GM19035 (cell line): ENCODE results near the gene SORBS2.

ENCODE experiments used
- ATAC-seq: cut with Tn5 transposase; IDR thresholded peaks from one replicate; pipeline ENCODE4 v1.9.1; 2021; ENCODE audit not compliant: unreplicated experiment

SORBS2 gene

GRCh38 chr4:185835814-185836213 is 23.8 kb upstream of the SORBS2 start:
- no peak for ATAC-seq

GRCh38 chr4:185835336-185835735 is 23.3 kb upstream of the SORBS2 start:
- ATAC-seq: no peak

GRCh38 chr4:185834778-185835177 is 22.8 kb upstream of the SORBS2 start:
- ATAC-seq: no peak

- ATAC-seq: no peak
Measured at GRCh38 chr4:185834088-185834487, 22.1 kb upstream of the SORBS2 start.

DNA sequence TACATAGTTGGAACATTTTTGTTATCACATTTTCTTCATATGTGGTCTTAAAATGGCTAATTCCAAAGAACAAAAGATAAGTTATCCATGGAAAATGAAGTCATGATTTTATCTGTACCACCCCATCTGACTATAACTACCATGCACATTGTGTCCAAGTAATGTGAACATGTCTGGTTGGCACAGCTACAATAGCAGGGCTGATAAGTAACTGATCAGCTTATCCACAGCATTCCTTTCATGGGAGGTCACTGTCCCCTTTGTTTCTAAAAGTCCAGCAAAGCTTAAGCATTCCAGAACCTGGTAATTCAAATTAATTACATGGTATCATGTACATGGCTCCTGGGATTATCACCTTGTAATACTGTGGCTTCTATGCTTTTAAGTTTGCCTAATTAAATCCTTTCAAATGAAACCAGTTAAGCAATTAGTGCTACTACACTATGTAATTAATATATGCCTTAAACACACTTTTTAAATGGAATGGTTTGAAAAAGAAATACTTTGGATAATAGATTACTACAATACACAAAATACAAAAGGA is 21.1 kb upstream of the SORBS2 start:
- no peak for ATAC-seq

DNA sequence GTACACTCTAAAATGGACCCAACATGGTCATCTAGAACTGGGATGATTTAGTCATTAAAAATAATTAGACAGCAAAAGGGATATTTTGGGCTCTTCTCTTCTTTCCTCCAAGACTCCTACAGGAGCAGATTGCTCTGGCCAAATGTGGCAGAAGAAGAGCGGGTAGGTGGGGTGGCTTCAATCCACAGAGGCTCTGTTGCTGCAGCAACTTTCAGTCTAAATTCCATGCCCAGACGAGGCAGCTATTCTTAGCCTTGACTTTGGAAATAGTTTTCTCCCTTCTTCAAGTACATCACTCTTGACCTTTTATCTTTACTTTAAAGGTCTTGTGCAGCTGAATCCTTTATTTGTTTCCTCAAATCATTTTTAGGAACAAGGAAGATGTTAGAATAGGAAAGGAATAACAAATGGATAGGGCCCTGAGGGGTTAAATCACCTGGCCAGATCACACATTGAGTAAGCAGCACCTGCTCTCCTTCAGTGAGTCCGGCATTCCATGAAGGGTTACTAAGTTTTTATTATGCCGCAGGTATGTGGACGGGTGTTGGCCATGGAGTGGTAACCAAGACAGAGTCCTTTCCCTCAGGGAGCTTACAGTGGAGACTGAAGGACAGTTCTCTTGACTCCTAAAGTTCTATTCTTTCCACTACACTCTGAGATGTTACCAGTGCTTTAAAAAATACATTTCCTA is 19.3 kb upstream of the SORBS2 start:
- ATAC-seq: no peak

DNA sequence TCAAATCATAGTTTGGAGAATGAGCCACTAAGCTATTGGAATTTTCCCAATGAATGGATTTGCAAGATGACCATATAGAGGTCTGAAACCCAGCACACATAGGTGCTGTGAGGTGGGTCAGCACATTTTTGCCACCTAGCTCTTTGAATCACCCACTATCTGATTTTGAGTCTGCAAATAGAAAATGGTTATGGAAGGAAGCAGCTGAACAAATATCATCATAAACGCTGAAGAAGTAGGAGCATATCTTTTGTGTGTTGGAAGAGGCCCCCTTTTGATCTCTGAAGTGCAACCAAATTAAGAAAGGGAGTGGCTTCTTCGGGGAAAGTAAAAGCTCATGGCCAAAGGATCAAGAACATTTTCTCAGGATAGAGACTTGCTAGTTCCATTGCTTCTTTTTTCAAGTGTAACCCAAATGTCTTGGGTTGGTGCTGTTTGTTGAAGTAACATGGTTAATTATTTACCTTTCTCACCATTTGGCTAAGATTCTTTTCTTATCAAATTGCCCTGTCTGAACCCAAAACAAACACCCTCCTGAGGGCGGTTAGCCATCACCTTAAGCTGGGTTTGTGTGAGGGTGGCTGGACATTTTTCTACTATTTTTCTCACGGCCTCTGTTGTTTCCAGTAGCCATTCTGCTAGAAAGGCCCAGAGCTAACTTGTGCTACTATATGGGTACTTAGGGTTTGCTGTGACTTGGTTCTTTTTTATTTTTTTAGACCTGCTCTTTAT is 18.4 kb upstream of the SORBS2 start:
- ATAC-seq: no peak

DNA sequence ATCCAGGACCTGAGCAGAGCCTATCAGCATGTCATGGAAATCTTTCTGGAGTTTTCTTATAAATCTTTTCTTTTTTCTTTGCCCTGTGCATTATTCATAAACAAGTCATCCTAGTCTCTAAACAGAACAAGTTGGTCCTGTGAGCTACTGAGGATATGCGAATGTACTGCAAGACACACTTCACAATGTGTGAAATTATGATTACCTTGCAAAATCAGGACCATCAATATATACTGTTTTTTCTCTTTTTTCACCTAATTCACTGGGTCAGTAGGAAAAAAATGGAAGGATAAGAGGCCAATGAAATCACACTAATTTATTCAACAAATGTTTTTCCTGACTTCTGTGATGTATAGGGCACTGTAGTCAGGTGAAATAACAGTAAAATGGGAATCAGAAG is 14.4 kb upstream of the SORBS2 start:
- ATAC-seq: no peak

DNA sequence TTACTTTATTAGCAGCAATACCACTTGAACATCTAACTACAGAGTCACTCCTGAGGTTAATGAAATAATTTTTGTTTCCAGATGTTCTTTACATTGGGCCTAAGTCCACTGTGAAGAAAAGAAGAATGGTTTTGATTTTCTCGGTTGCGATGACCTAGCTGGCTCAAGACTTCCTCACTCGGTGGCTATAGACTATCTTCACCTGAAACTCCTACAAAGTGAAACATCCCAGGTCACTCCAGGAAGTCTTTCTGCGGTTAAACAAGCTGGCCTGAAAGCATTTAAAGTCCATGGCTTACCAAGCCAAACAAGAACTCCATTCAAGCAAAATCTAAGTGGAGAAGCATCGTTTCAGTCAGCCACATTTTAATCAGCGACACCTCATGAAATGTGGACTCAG is 13.7 kb upstream of the SORBS2 start:
- no peak for ATAC-seq

DNA sequence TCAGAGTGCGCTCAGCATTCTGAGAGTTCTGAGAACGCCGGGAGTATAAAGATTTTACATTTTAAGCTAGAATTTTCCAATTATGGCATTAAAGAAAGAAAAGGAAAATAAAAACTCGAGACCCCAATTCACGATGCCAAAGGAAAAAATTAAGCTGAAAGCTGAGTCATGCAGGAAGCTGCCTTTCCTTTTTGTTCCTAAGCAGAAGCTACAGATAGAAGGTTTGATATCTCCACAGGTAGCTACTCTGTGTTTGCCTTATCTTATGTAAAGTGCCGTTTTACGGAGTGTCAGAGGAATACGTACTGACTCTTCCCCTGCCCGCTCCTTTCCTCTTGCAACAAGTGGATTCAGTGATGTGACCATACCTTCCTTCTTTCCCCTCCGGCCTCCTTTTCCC is 10.8 kb upstream of the SORBS2 start:
- ATAC-seq: no peak

DNA sequence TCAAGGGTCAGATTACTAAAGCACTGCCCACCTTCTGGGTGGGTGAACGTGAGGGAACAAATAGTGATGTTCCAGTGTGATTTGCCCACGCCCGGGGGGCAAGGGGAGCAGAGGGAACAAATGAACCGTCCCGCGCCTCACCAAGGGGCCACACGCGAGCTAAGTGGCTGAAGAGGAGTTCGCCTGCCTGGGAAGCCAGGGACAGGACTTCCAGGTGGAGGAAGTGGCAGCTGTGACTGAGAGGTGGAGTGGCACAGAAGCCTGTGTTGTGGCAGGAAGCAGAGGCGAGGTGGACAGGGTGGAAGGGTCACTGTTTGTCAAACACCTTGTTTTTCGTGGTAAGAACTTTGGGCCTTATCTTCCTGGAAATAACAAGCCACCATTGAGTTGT is 9.0 kb upstream of the SORBS2 start:
- ATAC-seq: no peak

DNA sequence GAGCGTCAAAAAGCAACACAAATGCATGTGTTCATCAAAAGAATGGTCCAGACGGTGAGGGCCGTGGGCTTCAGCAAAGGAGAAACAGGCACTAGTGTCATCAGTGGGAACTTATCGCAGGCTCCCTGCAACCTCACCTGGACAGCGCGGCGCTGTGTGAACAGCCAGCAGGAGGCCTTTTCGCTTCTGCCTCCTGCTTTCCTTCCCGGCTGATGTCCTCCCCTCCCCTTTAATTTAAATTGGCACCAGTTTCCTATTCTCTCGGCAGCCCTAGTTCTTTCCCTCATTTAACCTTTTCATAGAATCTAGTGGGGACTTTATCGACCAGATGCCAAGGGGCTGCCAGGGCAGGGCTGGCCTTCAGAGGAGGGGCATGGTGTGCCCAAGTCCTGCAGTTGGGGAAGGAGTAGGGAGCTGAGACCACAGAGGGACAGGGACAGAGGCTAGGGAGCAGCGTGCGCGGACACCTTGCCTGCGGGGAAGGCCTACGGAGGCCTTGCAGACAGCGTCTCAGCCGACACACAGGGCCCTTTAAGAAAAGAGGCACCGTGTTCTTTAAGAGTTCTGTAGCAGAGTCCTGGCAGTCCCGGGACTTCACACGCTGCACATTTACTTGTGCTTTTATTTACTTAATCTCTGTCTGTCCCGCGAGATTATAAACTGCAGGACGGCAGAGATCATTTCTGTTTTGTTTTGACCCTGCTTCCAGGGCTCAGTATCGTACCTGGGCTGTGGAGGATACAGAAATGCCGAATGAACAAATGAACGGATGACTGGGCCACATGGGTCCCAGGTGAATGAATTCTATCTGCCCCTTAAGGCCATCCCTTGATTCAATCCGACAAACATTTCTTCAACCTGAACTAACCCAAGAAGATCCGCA is 8.4 kb upstream of the SORBS2 start:
- ATAC-seq: no peak

GRCh38 chr4:185819144-185819543 is 7.2 kb upstream of the SORBS2 start:
- ATAC-seq: no peak

DNA sequence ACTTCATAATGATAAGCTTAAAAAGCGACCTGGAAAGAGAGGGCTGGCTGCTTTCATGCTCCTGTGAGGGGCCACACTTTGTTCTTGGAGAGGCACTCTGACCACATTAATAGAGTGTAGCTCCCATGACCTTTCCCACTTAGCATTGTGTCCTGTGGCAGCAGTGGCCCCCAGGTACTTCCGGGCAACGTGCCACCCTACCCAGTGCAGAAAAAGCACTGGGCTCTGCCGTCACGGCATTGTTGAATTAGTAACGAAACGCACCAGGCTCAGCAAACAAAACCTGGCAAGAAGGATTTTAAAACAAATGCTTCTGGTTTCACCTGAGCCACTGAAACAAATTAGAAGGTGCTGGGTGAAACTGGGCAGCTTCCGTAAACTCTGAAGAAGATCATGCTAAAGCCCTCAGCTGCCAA is 5.4 kb upstream of the SORBS2 start:
- no peak for ATAC-seq

DNA sequence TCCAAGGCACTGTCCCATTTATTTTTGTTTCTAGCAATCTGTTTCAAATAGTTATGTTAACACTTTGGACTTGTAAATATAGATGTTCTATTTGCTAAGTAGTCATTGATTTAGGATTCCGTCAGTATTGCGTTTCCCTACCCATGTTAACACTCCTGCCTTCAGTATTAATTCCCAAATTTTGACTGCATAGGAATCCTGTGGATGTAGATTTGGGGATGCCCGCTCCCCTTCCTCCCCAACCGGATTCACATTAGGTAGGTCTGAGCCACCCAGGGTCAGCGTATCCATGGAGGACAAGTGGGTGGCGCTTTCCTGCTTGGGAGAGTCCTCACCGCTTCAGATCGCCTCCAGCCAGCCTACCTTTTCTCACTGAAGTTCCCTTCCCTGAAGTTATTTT is 1.1 kb upstream of the SORBS2 start:
- ATAC-seq: no peak

- ATAC-seq: no peak
Measured at GRCh38 chr4:185810746-185811508, 1.1 kb downstream of the SORBS2 start.

DNA sequence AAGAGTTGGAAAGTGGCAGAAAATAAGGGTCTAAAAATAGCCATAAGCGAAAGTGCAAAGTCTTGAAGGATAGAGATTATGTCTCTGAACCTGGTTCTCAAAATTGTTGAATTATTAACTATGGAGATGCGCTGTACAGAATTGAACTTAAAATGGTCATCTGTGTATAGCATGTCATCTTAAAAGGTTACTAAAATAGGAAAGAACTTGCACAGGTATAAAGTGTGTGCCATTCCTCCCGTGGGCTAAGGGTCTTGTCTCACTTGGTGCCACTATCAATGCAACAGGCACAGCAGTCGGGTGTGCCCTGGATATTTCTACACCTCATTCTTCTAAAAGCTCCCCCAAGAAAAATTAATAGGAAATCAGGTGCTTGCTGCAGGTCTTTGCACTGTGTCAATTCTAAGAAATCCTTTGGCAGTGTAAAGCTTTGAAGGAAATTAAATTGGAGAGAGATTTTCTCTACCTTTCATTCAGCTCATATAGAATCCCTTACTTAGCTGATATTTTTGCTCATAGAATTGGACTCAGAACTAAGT is 2.4 kb downstream of the SORBS2 start:
- no peak for ATAC-seq

DNA sequence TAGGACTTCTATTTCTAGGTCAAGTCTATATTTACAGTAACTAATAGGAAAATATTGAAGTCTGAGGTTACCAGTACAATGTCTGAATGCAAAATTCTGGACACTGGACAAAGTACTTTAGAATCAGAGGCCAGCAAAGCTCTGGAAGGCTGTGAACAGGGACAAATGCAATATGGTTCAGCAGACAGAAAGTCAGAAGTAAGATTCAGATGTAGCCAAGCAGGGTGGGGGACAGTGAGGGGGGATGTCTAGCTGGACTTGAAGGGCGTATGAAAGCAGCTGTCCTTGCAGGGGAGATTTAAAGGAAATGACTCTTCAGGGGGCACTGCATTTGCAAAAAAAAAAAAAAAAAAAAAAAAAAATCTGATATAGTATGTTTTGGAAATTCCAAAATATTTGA is 2.9 kb downstream of the SORBS2 start:
- ATAC-seq: no peak

- no peak for ATAC-seq
Measured at GRCh38 chr4:185805979-185806378, 6.0 kb downstream of the SORBS2 start.

GRCh38 chr4:185805262-185805802 is 6.7 kb downstream of the SORBS2 start:
- no peak for ATAC-seq
